K562 (cell line): Measurements from ENCODE around the gene SOCS4. TPM values are rescaled to one million over a fixed set of nuclear protein-coding genes. Genes with fewer than 3 reads are reported as not detected.

Experiments
- ATAC-seq: fragments of 200-7000 bp; cut with Tn5 transposase; 3 replicates; pipeline ENCODE4 v1.9.1; 2020; ENCODE audit warnings: moderate library complexity
- BruUV-seq: library from RNA; stranded (reverse); fragments of 400-500 nt; replicated peaks from 2 replicates; lab custom pipeline; 2021; lab: Mats Ljungman, UMichigan
- CTCF ChIA-PET: fragments of 300-600 bp; formaldehyde crosslinking; extraction: SDS; loops from one replicate; lab custom pipeline; 2021; ENCODE audit warnings: low intra/inter-chr PET ratio; lab: Yijun Ruan, JAX
- POLR2A ChIA-PET: fragments of 300-600, 350-650 bp; sonication (Branson Sonifier 250); formaldehyde crosslinking; extraction: SDS; loops from one replicate; lab custom pipeline; 2021; ENCODE audit warnings: antibody characterized with exemption, inconsistent platforms; lab: Yijun Ruan, JAX
- DNase-seq, 4 experiments: peaks; one replicate each; pipeline versions ENCODE4 v3.0.0 to v3.0.0-alpha.2; 2011 to 2018; ENCODE audit warnings: low spot score in 3 of 4, mixed read lengths in 3 of 4; ENCODE audit errors: extremely low read depth in 1 of 4
- FAIRE-seq: peaks from 2 replicates; lab custom pipeline; 2011; peaks lifted over from hg19 to GRCh38; lab: Jason Lieb, UNC
- H2AFZ ChIP-seq: 2 replicates; pipeline ENCODE4 v1.6.0; 2011; ENCODE audit warnings: low read depth, low read length, control low read depth, inconsistent platforms
- H3K27ac ChIP-seq: fragments of 200-600 bp; 3 replicates; pipeline ENCODE4 v1.8.0; 2011; ENCODE audit warnings: low read depth, mild to moderate bottlenecking, control low read depth, inconsistent platforms, low read length, moderate library complexity, mixed read lengths; ENCODE audit errors: extremely low read depth
- H3K27me3 ChIP-seq, 2 experiments: fragments of 300-600 bp in 1 of 2; 2 replicates in 1 of 2; 3 replicates in 1 of 2; pipeline versions ENCODE4 v1.6.0 to v1.8.0; 2011; ENCODE audit warnings: inconsistent platforms in 2 of 2, low read length in 2 of 2, mild to moderate bottlenecking in 1 of 2, mixed read lengths in 1 of 2, moderate library complexity in 1 of 2; ENCODE audit not compliant: control insufficient read depth in 2 of 2, insufficient read depth in 2 of 2
- H3K36me3 ChIP-seq: fragments of 300-600 bp; 3 replicates; pipeline ENCODE4 v1.8.0; 2011; ENCODE audit warnings: mild to moderate bottlenecking, low read length, inconsistent platforms; ENCODE audit not compliant: control insufficient read depth, insufficient read depth
- H3K4me1 ChIP-seq, 2 experiments: fragments of 200-600 bp in 1 of 2; replicated peaks in 1 of 2; 2 replicates in 1 of 2; 3 replicates in 1 of 2; pipeline versions ENCODE4 v1.5.1 to v1.8.0; 2011; ENCODE audit warnings: inconsistent platforms in 2 of 2, low read length in 2 of 2, mild to moderate bottlenecking in 1 of 2, mixed read lengths in 1 of 2, moderate library complexity in 1 of 2; ENCODE audit not compliant: control insufficient read depth in 2 of 2, insufficient read depth in 2 of 2
- H3K4me2 ChIP-seq: 2 replicates; pipeline ENCODE4 v1.6.1; 2011; ENCODE audit warnings: low read length, control low read depth, inconsistent platforms, mixed read lengths; ENCODE audit not compliant: insufficient read depth
- H3K4me3 ChIP-seq: fragments of 200-600 bp; sonication (generic), shearing (Covaris generic); 2 replicates; pipeline ENCODE4 v1.5.1; 2016; ENCODE audit warnings: control low read depth, inconsistent platforms
- H3K79me2 ChIP-seq: fragments of 200-600 bp; 3 replicates; pipeline ENCODE4 v1.8.0; 2011; ENCODE audit warnings: low read length, inconsistent platforms; ENCODE audit not compliant: control insufficient read depth, insufficient read depth
- H3K9ac ChIP-seq, 2 experiments: 2 replicates each; pipeline versions ENCODE4 v1.6.0 to v1.6.1; 2011; ENCODE audit warnings: low read depth in 2 of 2, low read length in 2 of 2, control low read depth in 1 of 2, inconsistent platforms in 1 of 2, mild to moderate bottlenecking in 1 of 2, mixed read lengths in 1 of 2; ENCODE audit not compliant: insufficient read depth in 1 of 2
- H3K9me1 ChIP-seq: one replicate; pipeline ENCODE4 v1.6.0; 2011; ENCODE audit warnings: inconsistent platforms, mild to moderate bottlenecking, low read length, moderate library complexity; ENCODE audit not compliant: control insufficient read depth, insufficient read depth
- H3K9me3 ChIP-seq: replicated peaks from 2 replicates; pipeline ENCODE4 v1.5.1; 2011; ENCODE audit warnings: low read depth, low read length, inconsistent platforms; ENCODE audit not compliant: control insufficient read depth, insufficient read depth
- H4K20me1 ChIP-seq: replicated peaks from 2 replicates; pipeline ENCODE4 v1.6.1; 2011; ENCODE audit warnings: low read length, inconsistent platforms, mixed read lengths; ENCODE audit not compliant: control insufficient read depth, insufficient read depth
- DEAF1 ChIP-seq: fragments of 450-650 bp; formaldehyde crosslinking; IDR thresholded peaks from 2 replicates; pipeline ENCODE4 v1.4.0; 2020; ENCODE audit warnings: mild to moderate bottlenecking, moderate library complexity
- FOXP1 ChIP-seq: sonication (generic); formaldehyde crosslinking; IDR thresholded peaks from 2 replicates; pipeline ENCODE4 v1.8.0; 2022; ENCODE audit warnings: mild to moderate bottlenecking, missing genetic modification reagents
- MAZ ChIP-seq, 2 experiments: fragments of 450-650 bp in 1 of 2; sonication (generic) in 1 of 2; formaldehyde crosslinking; IDR thresholded peaks in 1 of 2; conservative IDR thresholded peaks in 1 of 2; 2 replicates each; pipeline versions ENCODE4 v1.4.0 to v1.5.0; 2020; ENCODE audit warnings: mild to moderate bottlenecking in 1 of 2, missing genetic modification reagents in 1 of 2
- MEIS2 ChIP-seq: fragments of 450-650 bp; IDR thresholded peaks from 2 replicates; pipeline ENCODE4 v1.6.1; 2014; ENCODE audit warnings: mild to moderate bottlenecking; ENCODE audit not compliant: partially characterized antibody
- POLR3A ChIP-seq: IDR thresholded peaks from 2 replicates; pipeline ENCODE4 v1.6.1; 2011; ENCODE audit warnings: borderline replicate concordance, mild to moderate bottlenecking, moderate library complexity; ENCODE audit not compliant: insufficient read length, insufficient read depth; ENCODE audit errors: extremely low read depth
- TCF15 ChIP-seq: fragments of 250-450 bp; sonication (Bioruptor Pico); IDR thresholded peaks from 2 replicates; pipeline ENCODE4 v1.8.0; 2022; ENCODE audit warnings: moderate library complexity, mild to moderate bottlenecking, inconsistent platforms
- TFAM ChIP-seq: fragments of 250-450 bp; sonication (Bioruptor Pico); conservative IDR thresholded peaks from 2 replicates; pipeline ENCODE4 v1.5.0; 2021; ENCODE audit warnings: mild to moderate bottlenecking, moderate library complexity
- ZBTB43 ChIP-seq: sonication (generic); formaldehyde crosslinking; IDR thresholded peaks from 2 replicates; pipeline ENCODE4 v1.8.0; 2023; ENCODE audit warnings: mild to moderate bottlenecking, missing genetic modification reagents
- ZNF407 ChIP-seq: fragments of 450-650 bp; IDR thresholded peaks from 2 replicates; pipeline ENCODE4 v1.6.1; 2016; ENCODE audit warnings: low read depth
- ZNF57 ChIP-seq: fragments of 450-650 bp; formaldehyde crosslinking; IDR thresholded peaks from 2 replicates; pipeline ENCODE4 v1.4.0; 2020; ENCODE audit warnings: mild to moderate bottlenecking, moderate library complexity
- whole genome bisulfite sequencing: fragments of 100-300 bp; shearing (Covaris generic); methylation state at CpG from one replicate; pipeline ENCODE4 v1.1.6; 2016; ENCODE audit warnings: low coverage, mixed read lengths; ENCODE audit not compliant: insufficient coverage; ENCODE audit errors: missing lambda C conversion rate; 5-methylcytosine and 5-hydroxymethylcytosine counted together
- in situ Hi-C: fragments of 300-500 bp; cut with MboI; formaldehyde crosslinking; loops from 4 replicates; pipeline ENCODE4 v1.15.0; 2018; ENCODE audit warnings: inconsistent platforms, mixed read lengths
- intact Hi-C: fragments of 100-400 bp; cut with micrococcal nuclease; formaldehyde crosslinking; loops from 2 replicates; pipeline ENCODE4 v1.14.2; 2022
- polyA plus RNA-seq, 8 experiments: library from polyadenylated mRNA; depleted of rRNA in 4 of 8; stranded (reverse) in 5 of 8; unstranded in 3 of 8; fragments of >200 nt; fragmentation: Nextera tagmentation in 2 of 8; fragmentation: Illumina TruSeq in 1 of 8; extraction: Ambion mirVana in 2 of 8; extraction: Trizol in 1 of 8; gene quantifications; 2 replicates each; pipeline versions ENCODE4 v1.2.1 to v1.2.3, GENCODE V29; 2011 to 2014; ENCODE audit warnings: inconsistent platforms in 1 of 8, missing spikeins in 1 of 8
- total RNA-seq, 7 experiments: library from RNA; depleted of rRNA in 6 of 7; stranded (reverse); fragments of >200 nt in 6 of 7; fragmentation: Illumina TruSeq in 2 of 7; extraction: Trizol in 2 of 7; gene quantifications; 2 replicates each; pipeline versions ENCODE4 v1.2.1 to v1.2.3, GENCODE V29; 2011 to 2021; ENCODE audit warnings: low replicate concordance in 1 of 7

SOCS4 gene
- total and polyA plus RNA-seq, 9 of the 15 experiments (the other 6 are each of a cell fraction or from before 2014, with no cell fraction given), result 2.6 to 12.7 (median 9.7) TPM

GRCh38 chr14:55019968-55020554, 7.0 kb upstream of the SOCS4 start:
- no peak overlapping the region for H3K9ac ChIP-seq
- ChIA-PET CTCF (no interaction called here), POLR2A (no interaction called here)
- intact Hi-C loops, result no loop called here
- H3K27me3 ChIP-seq, result no peaks in the 10 kb centered on the region
- H2AFZ ChIP-seq, result no peak overlapping the region
- no peak for TF ChIP-seq MEIS2
- TF ChIP-seq ZBTB43 (CRISPR knock-in tag), result no peak
- no peak for TF ChIP-seq POLR3A
- TF ChIP-seq MAZ (CRISPR knock-in tag; conservative IDR thresholded peaks at IDR 0.05 in 1 of 2, IDR thresholded peaks at IDR 0.05 in 1 of 2), result no peak
- TF ChIP-seq ZNF407, result no peak
- no peak for TF ChIP-seq TCF15 (CRISPR knock-in tag)
- no peak for TF ChIP-seq ZNF57 (CRISPR knock-in tag)
- no peak for TF ChIP-seq DEAF1 (CRISPR knock-in tag)
- no peak for TF ChIP-seq TFAM
- no peak for TF ChIP-seq FOXP1 (CRISPR knock-in tag)
- peaks cover 39% of the 10 kb centered on the region; the same call in 2 of the 3 replicates for H3K36me3 ChIP-seq
- no TSS peak for BruUV-seq
- no peak for FAIRE-seq
- no peak overlapping the region for H3K27ac ChIP-seq
- H4K20me1 ChIP-seq, result no peaks in the 10 kb centered on the region
- peaks cover 35% of the 10 kb centered on the region for H3K79me2 ChIP-seq
- H3K4me1 ChIP-seq, result no peaks in the 10 kb centered on the region; a peak in 1 of 5 replicates
- H3K9me1 ChIP-seq, result peaks cover 4% of the 10 kb centered on the region
- no peak overlapping the region for H3K4me2 ChIP-seq
- H3K4me3 ChIP-seq, result no peak overlapping the region
- no peak for DNase-seq
- H3K9me3 ChIP-seq, result no peaks in the 10 kb centered on the region
- ATAC-seq, result no peak; the same call in 2 of the 3 replicates
- WGBS, result 50% methylated on average over 2 of the region's 2 CpGs
- in situ Hi-C loops, result no loop called here
